Measurements from ENCODE around the gene ZNF76. TPM values are rescaled to one million over a fixed set of nuclear protein-coding genes. Genes with fewer than 3 reads are reported as not detected.

ZNF76 gene
- total RNA-seq, 2 donors from 2014 or later: 50.0 to 60.8 TPM

- H3K9me3 ChIP-seq (ENCODE audit: control insufficient read depth, low read length, poor library complexity, severe bottlenecking): no peaks in the 10 kb centered on the region
- Mint-ChIP-seq H3K4me1 (peaks cover 9% of the 10 kb centered on the region), H3K4me3 (no peak overlapping the region), H3K27ac (peak overlapping the region; percentile 16), H3K36me3 (ENCODE audit: low read depth) (peaks cover 13% of the 10 kb centered on the region), H3K27me3 (no peaks in the 10 kb centered on the region)
- ATAC-seq (no peak), DNase-seq (no peak)
Observed at GRCh38 chr6:35291491-35291890, 32.0 kb downstream of the ZNF76 start.

GRCh38 chr6:35292494-35292893 is 33.0 kb downstream of the ZNF76 start:
- H3K4me3 Mint-ChIP-seq: no peak overlapping the region
- H3K36me3 Mint-ChIP-seq (ENCODE audit: low read depth): peaks cover 9% of the 10 kb centered on the region
- no peaks in the 10 kb centered on the region for H3K9me3 ChIP-seq (ENCODE audit: control insufficient read depth, low read length, poor library complexity, severe bottlenecking)
- no peak for ATAC-seq
- peak overlapping the region; percentile 16 for H3K27ac Mint-ChIP-seq
- H3K27me3 Mint-ChIP-seq: no peaks in the 10 kb centered on the region
- DNase-seq: no peak
- H3K4me1 Mint-ChIP-seq: peaks cover 11% of the 10 kb centered on the region

- H3K4me3 Mint-ChIP-seq: no peak overlapping the region
- H3K36me3 Mint-ChIP-seq (ENCODE audit: low read depth): peaks cover 9% of the 10 kb centered on the region
- H3K4me1 Mint-ChIP-seq: peaks cover 13% of the 10 kb centered on the region
- DNase-seq (no peak), ATAC-seq (no peak)
- H3K27ac Mint-ChIP-seq: no peak overlapping the region
- no peaks in the 10 kb centered on the region for H3K9me3 ChIP-seq (ENCODE audit: control insufficient read depth, low read length, poor library complexity, severe bottlenecking)
- no peaks in the 10 kb centered on the region for H3K27me3 Mint-ChIP-seq
Observed at GRCh38 chr6:35293681-35294080, 34.1 kb downstream of the ZNF76 start.

GRCh38 chr6:35294308-35294945 is 34.9 kb downstream of the ZNF76 start:
- peaks cover 20% of the 10 kb centered on the region for H3K4me1 Mint-ChIP-seq
- no peaks in the 10 kb centered on the region for H3K9me3 ChIP-seq (ENCODE audit: control insufficient read depth, low read length, poor library complexity, severe bottlenecking)
- H3K27me3 Mint-ChIP-seq: no peaks in the 10 kb centered on the region
- no peak overlapping the region for H3K4me3 Mint-ChIP-seq
- DNase-seq: peak; percentile 33 to 35 (median 34)
- peak; percentile 47 for ATAC-seq
- H3K27ac Mint-ChIP-seq: no peak overlapping the region
- H3K36me3 Mint-ChIP-seq (ENCODE audit: low read depth): peaks cover 8% of the 10 kb centered on the region

GRCh38 chr6:35295036-35295435 is 35.5 kb downstream of the ZNF76 start:
- Mint-ChIP-seq H3K4me1 (peaks cover 23% of the 10 kb centered on the region), H3K36me3 (ENCODE audit: low read depth) (peaks cover 12% of the 10 kb centered on the region), H3K27me3 (no peaks in the 10 kb centered on the region), H3K27ac (no peak overlapping the region), H3K4me3 (no peak overlapping the region)
- H3K9me3 ChIP-seq (ENCODE audit: control insufficient read depth, low read length, poor library complexity, severe bottlenecking): no peaks in the 10 kb centered on the region
- DNase-seq (no peak), ATAC-seq (no peak)

- H3K9me3 ChIP-seq (ENCODE audit: control insufficient read depth, low read length, poor library complexity, severe bottlenecking): no peaks in the 10 kb centered on the region
- ATAC-seq: no peak
- peaks cover 29% of the 10 kb centered on the region for H3K4me1 Mint-ChIP-seq
- H3K27me3 Mint-ChIP-seq: no peaks in the 10 kb centered on the region
- no peak overlapping the region for H3K4me3 Mint-ChIP-seq
- no peak overlapping the region for H3K27ac Mint-ChIP-seq
- no peak for DNase-seq
- peaks cover 12% of the 10 kb centered on the region for H3K36me3 Mint-ChIP-seq (ENCODE audit: low read depth)
Observed at GRCh38 chr6:35295521-35296315, 36.2 kb downstream of the ZNF76 start.

- no peak for DNase-seq
- H3K36me3 Mint-ChIP-seq (ENCODE audit: low read depth): peaks cover 9% of the 10 kb centered on the region
- H3K4me1 Mint-ChIP-seq: peaks cover 35% of the 10 kb centered on the region
- H3K4me3 Mint-ChIP-seq: peak overlapping the region; percentile 97
- no peak overlapping the region for H3K27ac Mint-ChIP-seq
- no peaks in the 10 kb centered on the region for H3K27me3 Mint-ChIP-seq
- no peak for ATAC-seq
- no peaks in the 10 kb centered on the region for H3K9me3 ChIP-seq (ENCODE audit: control insufficient read depth, low read length, poor library complexity, severe bottlenecking)
Observed at GRCh38 chr6:35296931-35297600, 37.5 kb downstream of the ZNF76 start.

GRCh38 chr6:35297601-35298481 is 38.3 kb downstream of the ZNF76 start, which contains the start of gene DEF6:
Gene DEF6, plus strand, starts transcription at chr6:35297818. Its CDS starts 39 bp downstream, at chr6:35297857.
- H3K36me3 Mint-ChIP-seq (ENCODE audit: low read depth): peaks cover 7% of the 10 kb centered on the region
- H3K27me3 Mint-ChIP-seq: no peaks in the 10 kb centered on the region
- H3K4me1 Mint-ChIP-seq: peaks cover 39% of the 10 kb centered on the region
- ATAC-seq: peak; percentile 86
- peak within 1 kb of the TSS; percentile 97 for H3K4me3 Mint-ChIP-seq
- peak; percentile 77 to 81 (median 79) for DNase-seq
- no peaks in the 10 kb centered on the region for H3K9me3 ChIP-seq (ENCODE audit: control insufficient read depth, low read length, poor library complexity, severe bottlenecking)
- H3K27ac Mint-ChIP-seq: peak within 1 kb of the TSS; percentile 98

GRCh38 chr6:35298625-35299140 is 39.1 kb downstream of the ZNF76 start:
- no peaks in the 10 kb centered on the region for H3K9me3 ChIP-seq (ENCODE audit: control insufficient read depth, low read length, poor library complexity, severe bottlenecking)
- Mint-ChIP-seq H3K27me3 (no peaks in the 10 kb centered on the region), H3K36me3 (ENCODE audit: low read depth) (peaks cover 9% of the 10 kb centered on the region), H3K4me1 (peaks cover 48% of the 10 kb centered on the region), H3K4me3 (peak overlapping the region; percentile 97), H3K27ac (peak overlapping the region; percentile 98)
- DNase-seq: no peak
- ATAC-seq: no peak

- H3K36me3 Mint-ChIP-seq (ENCODE audit: low read depth): peaks cover 13% of the 10 kb centered on the region
- DNase-seq: no peak
Observed at GRCh38 chr6:35299674-35300073, 40.1 kb downstream of the ZNF76 start.

GRCh38 chr6:35300848-35301247 is 41.3 kb downstream of the ZNF76 start:
- Mint-ChIP-seq H3K36me3 (ENCODE audit: low read depth) (peaks cover 13% of the 10 kb centered on the region), H3K27me3 (no peaks in the 10 kb centered on the region), H3K27ac (peak overlapping the region; percentile 98), H3K4me1 (peaks cover 53% of the 10 kb centered on the region), H3K4me3 (peak overlapping the region; percentile 97)
- ATAC-seq (peak; percentile 45), DNase-seq (peak in 1 of 3 donors; percentile 43)
- H3K9me3 ChIP-seq (ENCODE audit: control insufficient read depth, low read length, poor library complexity, severe bottlenecking): no peaks in the 10 kb centered on the region

More at GRCh38 chr6:35299674-35300073, 40.1 kb downstream of the ZNF76 start:
- no peaks in the 10 kb centered on the region for H3K9me3 ChIP-seq (ENCODE audit: control insufficient read depth, low read length, poor library complexity, severe bottlenecking)
- Mint-ChIP-seq H3K27ac (peak overlapping the region; percentile 98), H3K27me3 (no peaks in the 10 kb centered on the region), H3K4me1 (peaks cover 53% of the 10 kb centered on the region), H3K4me3 (peak overlapping the region; percentile 97)
- no peak for ATAC-seq

- Mint-ChIP-seq H3K36me3 (ENCODE audit: low read depth) (peaks cover 15% of the 10 kb centered on the region), H3K27me3 (no peaks in the 10 kb centered on the region), H3K4me3 (peak overlapping the region; percentile 92), H3K27ac (peak overlapping the region; percentile 98), H3K4me1 (peaks cover 57% of the 10 kb centered on the region)
- DNase-seq: peak; percentile 72 to 81 (median 72)
- no peaks in the 10 kb centered on the region for H3K9me3 ChIP-seq (ENCODE audit: control insufficient read depth, low read length, poor library complexity, severe bottlenecking)
- ATAC-seq: peak; percentile 94
Observed at GRCh38 chr6:35302604-35303241, 43.2 kb downstream of the ZNF76 start.
